ENCODE results near the gene ZNF263.

ZNF263 gene

DNA sequence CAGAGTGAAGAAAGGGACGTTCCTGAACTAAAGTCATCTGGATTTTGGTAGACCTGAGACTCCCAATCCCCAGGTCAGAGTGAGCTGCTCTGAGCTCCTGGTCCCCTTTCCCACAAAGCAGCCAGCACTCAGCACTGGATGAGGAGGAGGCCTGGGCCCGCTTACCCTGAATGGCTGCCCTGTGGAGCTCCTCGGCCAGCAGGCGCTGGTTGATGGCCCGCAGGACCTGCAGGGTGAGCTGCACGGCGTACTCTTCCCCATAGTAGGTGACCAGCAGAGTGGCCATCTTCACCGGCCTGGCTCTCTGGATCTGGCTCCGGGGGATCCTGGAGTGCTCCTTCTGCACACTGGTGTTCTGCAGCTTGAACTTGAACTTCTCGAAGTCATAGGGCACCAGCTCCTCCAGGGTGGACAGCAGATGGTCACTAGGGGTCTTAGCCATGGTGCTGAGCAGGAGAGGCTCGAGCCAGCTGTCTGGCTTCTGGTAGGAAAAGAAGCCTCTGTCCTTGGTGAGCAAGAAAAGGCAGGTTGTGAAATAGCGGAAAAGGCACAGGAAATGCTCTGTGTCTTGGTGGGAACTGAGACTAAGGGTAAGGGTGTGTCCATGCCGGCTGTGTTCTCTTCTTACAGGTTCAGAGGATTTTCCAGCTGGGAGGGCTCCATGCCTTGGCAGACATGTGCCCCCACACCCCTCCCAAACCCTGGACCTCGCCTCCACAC, 27.0 kb upstream of the ZNF263 start, which contains the start of gene MEFV:
TSS of gene MEFV (minus strand) at position 488 of the 720 bp plus-strand sequence. CDS start at position 442, 46 bp downstream.
- no peak within 1 kb of the TSS for H3K27ac ChIP-seq
- no peak for TF ChIP-seq ZFX (IDR thresholded peaks at IDR 0.05)
- TF ChIP-seq, protein P1, sequence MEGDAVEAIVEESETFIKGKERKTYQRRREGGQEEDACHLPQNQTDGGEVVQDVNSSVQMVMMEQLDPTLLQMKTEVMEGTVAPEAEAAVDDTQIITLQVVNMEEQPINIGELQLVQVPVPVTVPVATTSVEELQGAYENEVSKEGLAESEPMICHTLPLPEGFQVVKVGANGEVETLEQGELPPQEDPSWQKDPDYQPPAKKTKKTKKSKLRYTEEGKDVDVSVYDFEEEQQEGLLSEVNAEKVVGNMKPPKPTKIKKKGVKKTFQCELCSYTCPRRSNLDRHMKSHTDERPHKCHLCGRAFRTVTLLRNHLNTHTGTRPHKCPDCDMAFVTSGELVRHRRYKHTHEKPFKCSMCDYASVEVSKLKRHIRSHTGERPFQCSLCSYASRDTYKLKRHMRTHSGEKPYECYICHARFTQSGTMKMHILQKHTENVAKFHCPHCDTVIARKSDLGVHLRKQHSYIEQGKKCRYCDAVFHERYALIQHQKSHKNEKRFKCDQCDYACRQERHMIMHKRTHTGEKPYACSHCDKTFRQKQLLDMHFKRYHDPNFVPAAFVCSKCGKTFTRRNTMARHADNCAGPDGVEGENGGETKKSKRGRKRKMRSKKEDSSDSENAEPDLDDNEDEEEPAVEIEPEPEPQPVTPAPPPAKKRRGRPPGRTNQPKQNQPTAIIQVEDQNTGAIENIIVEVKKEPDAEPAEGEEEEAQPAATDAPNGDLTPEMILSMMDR (conservative IDR thresholded peaks at IDR 0.05): no peak

DNA sequence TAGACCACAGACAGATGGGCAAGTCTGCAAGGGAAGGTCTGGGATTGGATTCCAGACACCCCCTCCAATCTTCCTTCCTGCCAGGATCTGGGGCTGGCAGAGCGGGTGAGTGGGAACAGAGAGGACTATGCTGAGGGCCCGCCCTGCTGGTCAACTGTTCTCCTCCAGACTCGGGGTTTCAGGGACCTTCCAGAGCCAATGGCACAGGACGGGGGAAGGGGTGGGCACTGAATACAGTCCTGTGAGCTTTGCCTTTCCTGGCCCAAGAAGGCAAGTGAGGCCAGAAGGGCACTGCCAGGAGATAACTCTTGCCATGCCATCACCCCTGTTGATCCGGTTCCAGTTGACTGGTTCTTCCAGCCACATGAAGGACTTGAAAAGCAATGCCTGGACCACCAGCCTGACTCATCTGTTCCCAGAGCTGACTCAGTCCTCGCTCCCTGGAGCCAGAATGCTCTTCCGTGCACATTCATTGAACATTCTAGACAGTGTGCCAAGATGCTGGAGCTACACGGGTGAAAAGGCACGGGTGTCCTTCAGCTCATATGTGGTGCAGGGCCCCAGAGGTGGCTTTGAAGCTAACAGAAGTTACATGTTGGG, 26.3 kb upstream of the ZNF263 start:
- no peak overlapping the region for H3K27ac ChIP-seq
- TF ChIP-seq, protein P1 (conservative IDR thresholded peaks at IDR 0.05): no peak
- no peak for TF ChIP-seq ZFX (IDR thresholded peaks at IDR 0.05)

DNA sequence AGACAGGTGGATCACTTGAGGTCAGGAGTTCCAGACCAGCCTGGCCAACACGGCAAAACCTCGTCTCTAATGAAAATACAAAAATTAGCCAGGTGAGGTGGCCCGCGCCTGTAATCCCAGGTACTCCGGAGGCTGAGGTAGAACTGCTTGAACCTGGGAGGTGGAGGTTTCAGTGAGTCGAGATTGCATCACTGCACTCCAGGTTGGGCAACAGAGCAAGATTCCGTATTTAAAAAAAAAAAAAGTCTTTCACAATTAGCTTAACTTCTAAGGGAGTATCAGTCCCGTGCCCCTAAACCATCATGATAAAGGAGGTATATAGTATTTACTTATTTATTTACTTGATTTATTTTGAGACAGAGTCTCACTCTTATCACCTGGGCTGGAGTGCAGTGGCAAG, 23.5 kb upstream of the ZNF263 start:
- TF ChIP-seq ZFX (IDR thresholded peaks at IDR 0.05): no peak
- TF ChIP-seq, protein P1 (conservative IDR thresholded peaks at IDR 0.05): no peak
- H3K27ac ChIP-seq: no peak overlapping the region

DNA sequence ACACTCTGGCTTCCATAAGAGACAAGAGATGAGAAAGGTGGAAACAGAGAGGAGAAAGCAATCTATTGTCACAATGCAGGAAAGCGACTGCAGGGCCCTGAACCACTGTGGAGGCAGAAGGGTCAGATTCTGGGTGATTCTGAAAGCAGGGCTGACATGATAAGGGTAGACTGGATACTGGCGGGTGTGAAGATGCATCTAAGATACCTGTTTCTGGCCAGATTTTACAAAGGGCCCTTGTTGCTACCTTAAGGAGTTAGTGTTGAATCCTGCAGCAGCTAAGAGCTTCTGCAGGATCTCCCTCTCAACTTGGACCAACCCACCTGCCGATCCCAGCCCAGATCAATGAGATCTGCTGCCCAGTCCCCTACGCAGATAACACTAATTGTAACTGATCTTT, 20.8 kb upstream of the ZNF263 start:
- no peak overlapping the region for H3K27ac ChIP-seq
- TF ChIP-seq ZFX (IDR thresholded peaks at IDR 0.05): no peak
- TF ChIP-seq, protein P1 (conservative IDR thresholded peaks at IDR 0.05): no peak

DNA sequence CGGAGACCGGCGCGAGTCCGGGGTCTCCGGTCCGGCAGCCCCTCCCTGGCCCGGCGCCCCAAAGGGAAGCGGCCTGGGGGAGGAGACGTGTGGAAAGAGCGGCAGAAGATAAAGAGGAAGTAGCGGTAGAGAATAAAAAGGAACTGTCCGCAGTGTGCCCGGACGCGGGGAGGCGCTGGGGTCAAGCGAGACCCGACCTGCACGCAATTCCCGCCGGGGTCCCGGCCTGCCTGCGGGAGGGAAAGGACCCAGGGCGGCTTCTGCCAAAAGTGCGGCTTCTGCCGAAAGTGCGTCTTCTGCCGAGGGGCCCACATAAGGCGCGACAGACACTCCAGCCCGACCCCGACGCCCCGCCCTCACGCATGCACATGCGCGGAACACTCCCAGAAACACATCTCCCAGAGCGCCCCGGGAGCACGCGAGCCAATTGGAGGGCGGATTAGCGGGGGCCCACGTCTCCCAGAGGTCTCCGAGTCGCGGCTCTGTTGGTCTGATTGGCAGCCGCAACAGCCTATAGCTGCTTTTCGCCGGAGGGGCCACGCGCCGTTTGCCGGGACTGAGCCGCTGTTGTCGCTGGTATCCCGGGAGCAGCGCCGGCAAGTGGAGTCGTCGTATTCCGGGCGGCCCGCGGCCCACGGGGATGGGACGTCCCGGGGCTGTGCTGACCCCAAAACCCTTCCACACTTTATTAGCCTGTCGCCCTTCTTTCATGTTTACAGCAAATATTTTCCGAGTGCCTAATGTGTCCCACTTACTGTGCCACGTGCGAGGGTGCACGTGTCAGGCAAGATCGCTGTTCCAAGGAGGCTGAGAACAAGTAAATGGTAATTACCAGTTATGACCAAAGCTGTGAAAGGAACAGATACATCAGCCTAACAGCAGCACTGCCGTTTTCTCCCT, 18.9 kb upstream of the ZNF263 start:
- peak overlapping the region; percentile 92 for H3K27ac ChIP-seq
- TF ChIP-seq, protein P1 (conservative IDR thresholded peaks at IDR 0.05): peak; percentile 36
- TF ChIP-seq ZFX (IDR thresholded peaks at IDR 0.05): 0 out of 2 replicates have a peak, but pooled peaks have one; percentile 3

DNA sequence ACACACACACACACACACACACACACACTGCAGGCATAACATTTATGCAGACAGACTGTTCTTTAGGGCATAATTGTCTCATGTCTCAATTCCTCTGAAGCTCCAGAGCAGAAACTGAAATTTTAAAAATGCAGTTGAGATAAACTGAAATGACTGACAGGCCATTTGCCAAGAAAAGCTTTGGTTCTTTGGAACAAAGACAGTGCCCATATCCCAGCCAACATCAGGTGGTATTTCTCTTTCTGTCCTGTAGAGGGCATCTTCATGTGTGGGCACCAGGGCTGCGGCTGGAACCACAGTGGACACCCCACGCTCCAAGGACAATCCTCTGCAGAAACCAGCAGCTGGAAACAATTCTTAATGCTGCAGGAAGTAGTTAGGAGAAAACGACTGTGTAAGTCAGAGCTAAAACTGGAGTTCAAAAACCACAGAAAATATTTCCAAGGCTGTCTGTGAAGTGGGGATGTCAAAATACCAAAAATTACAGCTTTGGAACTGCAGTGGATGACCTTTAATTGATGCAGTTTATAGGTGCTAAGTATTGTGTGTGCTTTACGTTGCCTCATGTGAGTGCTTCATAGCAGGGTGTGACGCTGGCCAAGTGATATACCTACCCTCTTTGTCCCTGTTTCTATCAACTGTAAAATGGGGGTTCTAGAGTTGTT, 16.3 kb upstream of the ZNF263 start:
- TF ChIP-seq ZFX (IDR thresholded peaks at IDR 0.05): no peak
- TF ChIP-seq, protein P1 (conservative IDR thresholded peaks at IDR 0.05): peak; percentile 57
- H3K27ac ChIP-seq: no peak overlapping the region

Measured in C4-2B (cell line).